CD4-positive, alpha-beta T cell treated with Interleukin-4 for 4 hours (primary cell): ENCODE data around the gene CD151.

Source experiments
- DNase-seq: peaks from one replicate; pipeline ENCODE4 v3.0.0-alpha.2; 2020

The CD151 gene

GRCh38 chr11:797296-798092 is 35.3 kb upstream of the CD151 start:
- peak; percentile 86 for DNase-seq

GRCh38 chr11:798093-798713 is 34.5 kb upstream of the CD151 start, which contains the start of gene SLC25A22:
TSS of gene SLC25A22 (minus strand) at chr11:798281. CDS start at chr11:795006, 3,275 bp downstream.
- DNase-seq = peak; percentile 65

GRCh38 chr11:799641-800316 is 33.0 kb upstream of the CD151 start:
- no peak for DNase-seq

- no peak for DNase-seq
These were observed 32.3 kb upstream of the CD151 start for GRCh38 chr11:800473-800872.

GRCh38 chr11:801097-801780 is 31.5 kb upstream of the CD151 start:
- no peak for DNase-seq

- no peak for DNase-seq
These were observed 30.6 kb upstream of the CD151 start for GRCh38 chr11:802018-802617.

GRCh38 chr11:802693-803466 is 29.9 kb upstream of the CD151 start:
- no peak for DNase-seq

GRCh38 chr11:803467-803742 is 29.3 kb upstream of the CD151 start:
- no peak for DNase-seq

GRCh38 chr11:803770-804598 is 28.8 kb upstream of the CD151 start:
- DNase-seq = no peak

- no peak for DNase-seq
These were observed 28.2 kb upstream of the CD151 start for GRCh38 chr11:804599-804964.

- peak; percentile 44 for DNase-seq
These were observed 24.1 kb upstream of the CD151 start for GRCh38 chr11:808427-809286.

GRCh38 chr11:809287-810039 is 23.3 kb upstream of the CD151 start, which contains the start of gene RPLP2:
TSS of gene RPLP2 (plus strand) at chr11:809967. CDS start at chr11:810235, 268 bp downstream.
- DNase-seq = peak; percentile 96

GRCh38 chr11:810040-810567 is 22.6 kb upstream of the CD151 start:
- no peak for DNase-seq

GRCh38 chr11:811446-812245 is 21.1 kb upstream of the CD151 start:
- DNase-seq = no peak

GRCh38 chr11:812390-812789 is 20.4 kb upstream of the CD151 start:
- no peak for DNase-seq

GRCh38 chr11:813072-813455 is 19.7 kb upstream of the CD151 start:
- DNase-seq = no peak

GRCh38 chr11:813456-814096 is 19.2 kb upstream of the CD151 start:
- no peak for DNase-seq
